Measurements from ENCODE around the gene LINC00237. TPM values are rescaled to one million over a fixed set of nuclear protein-coding genes. Genes with fewer than 3 reads are reported as not detected.

LINC00237 gene
- total and polyA plus RNA-seq, 4 donors, result not detected

GRCh38 chr20:21133917-21134622 is 27.9 kb upstream of the LINC00237 start (continued):
- no peak for TF ChIP-seq REST (IDR thresholded peaks at IDR 0.05)

- no peak overlapping the region for H3K9ac ChIP-seq (ENCODE audit: low read depth in 1 of 2, low read length in 2 of 2)
- peaks cover 0 to 6% (median 2%) of the 10 kb centered on the region in 4 donors for H3K36me3 ChIP-seq (ENCODE audit: control insufficient read depth in 4 of 4, insufficient read depth in 3 of 4, low read depth in 1 of 4, low read length in 3 of 4)
- no peaks in the 10 kb centered on the region for H3K9me3 ChIP-seq (ENCODE audit: control insufficient read depth in 4 of 4, low read length in 3 of 4)
- H3K4me3 ChIP-seq (ENCODE audit: low read depth in 1 of 3, low read length in 3 of 3), result no peak overlapping the region
- 88% methylated on average over 4 of the region's 4 CpGs for WGBS
- no peak overlapping the region for H3K27ac ChIP-seq (ENCODE audit: low read depth in 1 of 2, low read length in 2 of 2)
- H3K4me1 ChIP-seq (ENCODE audit: control insufficient read depth in 4 of 4, insufficient read depth in 4 of 4, low read length in 3 of 4), result no peaks in the 10 kb centered on the region
- TF ChIP-seq FOXA1 (IDR thresholded peaks at IDR 0.05), result no peak
- DNase-seq (ENCODE audit: low spot score), result no peak
- no peaks in the 10 kb centered on the region for H3K27me3 ChIP-seq (ENCODE audit: control insufficient read depth in 4 of 4, insufficient read depth in 4 of 4, low read length in 3 of 4)
These were observed 27.2 kb upstream of the LINC00237 start for GRCh38 chr20:21133404-21133803.

GRCh38 chr20:21129861-21130260 is 23.7 kb upstream of the LINC00237 start:
- peaks cover 0 to 3% (median 1%) of the 10 kb centered on the region in 4 donors for H3K36me3 ChIP-seq (ENCODE audit: control insufficient read depth in 4 of 4, insufficient read depth in 3 of 4, low read depth in 1 of 4, low read length in 3 of 4)
- WGBS, result 91% methylated on average over 5 of the region's 5 CpGs
- H3K4me1 ChIP-seq (ENCODE audit: control insufficient read depth in 4 of 4, insufficient read depth in 4 of 4, low read length in 3 of 4), result peaks cover 0 to 10% (median 7%) of the 10 kb centered on the region in 4 donors
- no peak overlapping the region for H3K27ac ChIP-seq (ENCODE audit: low read depth in 1 of 2, low read length in 2 of 2)
- DNase-seq (ENCODE audit: low spot score), result no peak
- H3K9me3 ChIP-seq (ENCODE audit: control insufficient read depth in 4 of 4, low read length in 3 of 4), result no peaks in the 10 kb centered on the region
- H3K9ac ChIP-seq (ENCODE audit: low read depth in 1 of 2, low read length in 2 of 2), result no peak overlapping the region
- TF ChIP-seq HNF4A (conservative IDR thresholded peaks at IDR 0.05) (no peak), FOXA2 (IDR thresholded peaks at IDR 0.05) (no peak), TAF1 (conservative IDR thresholded peaks at IDR 0.05) (no peak), JUND (IDR thresholded peaks at IDR 0.05) (no peak), RAD21 (IDR thresholded peaks at IDR 0.05) (no peak), CTCF (IDR thresholded peaks at IDR 0.05; ENCODE audit: low read depth, low read length, missing input control) (no peak), NR2F2 (IDR thresholded peaks at IDR 0.05) (no peak), REST (IDR thresholded peaks at IDR 0.05) (no peak), ZBTB33 (IDR thresholded peaks at IDR 0.05) (no peak), SP1 (IDR thresholded peaks at IDR 0.05) (no peak), MAX (IDR thresholded peaks at IDR 0.05) (no peak)
- no peak overlapping the region for H3K4me3 ChIP-seq (ENCODE audit: low read depth in 1 of 3, low read length in 3 of 3)
- no peaks in the 10 kb centered on the region for H3K27me3 ChIP-seq (ENCODE audit: control insufficient read depth in 4 of 4, insufficient read depth in 4 of 4, low read length in 3 of 4)
